Bronchial epithelial cell (primary cell): ENCODE results near the gene SRPK3. TPM values are rescaled to one million over a fixed set of nuclear protein-coding genes. Genes with fewer than 3 reads are reported as not detected.

ENCODE experiments used
- DNase-seq: peaks from one replicate; pipeline ENCODE4 v3.0.0-alpha.2; 2010; ENCODE audit warnings: low read depth
- FAIRE-seq: peaks from 2 replicates; lab custom pipeline; 2011; peaks lifted over from hg19 to GRCh38; lab: Jason Lieb, UNC
- H3K27me3 ChIP-seq: 2 replicates; pipeline ENCODE4 v1.5.1; 2011; ENCODE audit warnings: low read length; ENCODE audit not compliant: control insufficient read depth, insufficient read depth
- H3K36me3 ChIP-seq: 2 replicates; pipeline ENCODE4 v1.5.1; 2011; ENCODE audit warnings: low read length; ENCODE audit not compliant: control insufficient read depth, insufficient read depth
- H3K4me3 ChIP-seq: 2 replicates; pipeline ENCODE4 v1.5.1; 2011; ENCODE audit warnings: mild to moderate bottlenecking, low read depth, low read length, control low read depth
- total RNA-seq: library from RNA; depleted of rRNA; stranded (reverse); fragments of >200 nt; gene quantifications from 2 replicates; pipeline ENCODE4 v1.2.1, GENCODE V29; 2014
- TF ChIP-seq, protein P1 (sequence below): IDR thresholded peaks from 2 replicates; pipeline ENCODE4 v1.5.1; 2011; ENCODE audit warnings: mild to moderate bottlenecking, moderate library complexity, low read length, control low read depth, inconsistent platforms; ENCODE audit not compliant: insufficient read depth, severe bottlenecking

SRPK3 gene
- total RNA-seq, 1 donor from 2014 or later: under 0.01 TPM

DNA sequence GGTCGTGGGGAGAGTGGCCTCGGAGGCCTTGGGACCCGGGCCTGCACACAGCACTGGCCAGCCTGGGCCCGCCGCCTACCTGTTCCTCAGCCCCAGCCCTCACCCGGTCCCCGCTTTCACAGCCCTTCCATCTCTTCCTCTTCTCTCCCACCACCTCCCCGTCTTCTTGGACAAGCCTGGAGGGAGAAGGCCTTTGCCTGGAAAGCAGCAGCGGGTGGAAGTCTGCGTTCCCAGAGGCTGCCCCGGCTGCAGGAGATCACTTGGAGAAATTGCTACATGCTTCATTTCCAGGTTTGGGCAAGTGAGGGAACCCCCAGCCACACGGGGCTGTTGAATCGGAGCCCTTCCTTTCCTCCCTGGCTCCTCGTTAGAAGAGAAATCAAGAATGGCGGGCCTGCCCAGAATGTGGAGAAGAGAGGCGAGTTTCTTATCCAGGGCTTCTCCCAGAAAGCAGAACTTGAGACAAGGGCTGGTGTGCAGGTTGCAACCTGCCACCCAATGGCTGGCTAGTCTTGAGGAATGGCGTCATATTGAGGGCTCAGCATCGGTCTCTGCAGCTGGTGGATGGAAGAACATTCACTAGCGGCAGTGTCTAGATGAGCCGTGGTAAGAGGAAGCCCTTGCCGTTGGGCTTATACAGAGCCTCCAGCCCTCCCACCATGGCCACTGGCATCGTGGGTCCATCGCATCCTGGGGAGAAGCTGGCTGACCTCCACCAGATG is 50.7 kb downstream of the SRPK3 start:
- Histone ChIP-seq H3K27me3 (peaks cover 12% of the 10 kb centered on the region), H3K36me3 (no peaks in the 10 kb centered on the region), H3K4me3 (no peak overlapping the region)
- DNase-seq (peak; percentile 5), FAIRE-seq (no peak)
- TF ChIP-seq, protein P1, sequence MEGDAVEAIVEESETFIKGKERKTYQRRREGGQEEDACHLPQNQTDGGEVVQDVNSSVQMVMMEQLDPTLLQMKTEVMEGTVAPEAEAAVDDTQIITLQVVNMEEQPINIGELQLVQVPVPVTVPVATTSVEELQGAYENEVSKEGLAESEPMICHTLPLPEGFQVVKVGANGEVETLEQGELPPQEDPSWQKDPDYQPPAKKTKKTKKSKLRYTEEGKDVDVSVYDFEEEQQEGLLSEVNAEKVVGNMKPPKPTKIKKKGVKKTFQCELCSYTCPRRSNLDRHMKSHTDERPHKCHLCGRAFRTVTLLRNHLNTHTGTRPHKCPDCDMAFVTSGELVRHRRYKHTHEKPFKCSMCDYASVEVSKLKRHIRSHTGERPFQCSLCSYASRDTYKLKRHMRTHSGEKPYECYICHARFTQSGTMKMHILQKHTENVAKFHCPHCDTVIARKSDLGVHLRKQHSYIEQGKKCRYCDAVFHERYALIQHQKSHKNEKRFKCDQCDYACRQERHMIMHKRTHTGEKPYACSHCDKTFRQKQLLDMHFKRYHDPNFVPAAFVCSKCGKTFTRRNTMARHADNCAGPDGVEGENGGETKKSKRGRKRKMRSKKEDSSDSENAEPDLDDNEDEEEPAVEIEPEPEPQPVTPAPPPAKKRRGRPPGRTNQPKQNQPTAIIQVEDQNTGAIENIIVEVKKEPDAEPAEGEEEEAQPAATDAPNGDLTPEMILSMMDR: no peak

DNA sequence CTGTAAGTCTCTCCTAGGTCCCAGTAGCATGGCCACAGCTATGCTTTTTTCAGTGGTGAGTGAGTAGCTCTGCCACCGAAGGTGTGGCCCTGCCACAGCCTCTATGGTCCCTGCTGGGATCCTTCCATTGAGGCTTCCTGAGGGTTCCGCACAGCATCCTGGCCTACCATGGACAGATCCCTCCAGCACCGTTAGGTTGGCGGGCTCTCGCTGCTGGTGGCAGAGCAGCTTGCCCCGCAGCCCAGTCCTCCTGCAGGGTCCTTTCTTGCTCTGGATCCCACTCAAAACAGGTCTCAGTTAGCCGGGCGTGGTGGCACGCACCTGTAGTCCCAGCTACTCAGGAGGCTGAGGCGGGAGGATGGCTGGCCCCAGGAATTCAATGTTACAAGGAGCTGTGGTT is 51.9 kb downstream of the SRPK3 start:
- FAIRE-seq (no peak), DNase-seq (no peak)
- Histone ChIP-seq H3K4me3 (no peak overlapping the region), H3K27me3 (peaks cover 12% of the 10 kb centered on the region), H3K36me3 (no peaks in the 10 kb centered on the region)
- TF ChIP-seq, protein P1: no peak

Other genes starting within 250 kb of the SRPK3 start
- gene CCNQ, start 181.9 kb upstream of the SRPK3 start, total RNA-seq: 37.1 and 53.4 TPM in 2 replicates
- gene DUSP9, start 133.8 kb upstream of the SRPK3 start, total RNA-seq: 0.77 and 1.3 TPM in 2 replicates
- 1.5 and 2.1 TPM in 2 replicates for gene PNCK, start 107.2 kb upstream of the SRPK3 start, total RNA-seq
- 42.4 and 49.3 TPM in 2 replicates for gene SLC6A8, start 93.1 kb upstream of the SRPK3 start, total RNA-seq
- 300 and 322 TPM in 2 replicates for gene BCAP31, start 56.7 kb upstream of the SRPK3 start, total RNA-seq
- 1.7 and 1.8 TPM in 2 replicates for gene ABCD1, start 56.2 kb upstream of the SRPK3 start, total RNA-seq
- 4.5 and 5.4 TPM in 2 replicates for gene PLXNB3, start 16.8 kb upstream of the SRPK3 start, total RNA-seq
- gene IDH3G, start 13.3 kb downstream of the SRPK3 start, total RNA-seq: 26.3 and 27.7 TPM in 2 replicates
- 126 and 136 TPM in 2 replicates for gene SSR4, start 13.6 kb downstream of the SRPK3 start, total RNA-seq
- under 0.01 TPM in 2 replicates for gene PDZD4, start 49.5 kb downstream of the SRPK3 start, total RNA-seq
- gene L1CAM, start 105.1 kb downstream of the SRPK3 start, total RNA-seq: 0.26 and 1.4 TPM in 2 replicates
- not detected in 2 replicates for gene AVPR2, start 123.6 kb downstream of the SRPK3 start, total RNA-seq
- gene ARHGAP4, start 145.2 kb downstream of the SRPK3 start, total RNA-seq: 0.77 and 0.79 TPM in 2 replicates
- 56.9 and 66.8 TPM in 2 replicates for gene NAA10, start 154.0 kb downstream of the SRPK3 start, total RNA-seq
- gene RENBP, start 163.6 kb downstream of the SRPK3 start, total RNA-seq: 5.5 and 10.3 TPM in 2 replicates
- 5.5 and 7.3 TPM in 2 replicates for gene HCFC1, start 190.8 kb downstream of the SRPK3 start, total RNA-seq
- 4.0 and 5.3 TPM in 2 replicates for gene TMEM187, start 191.7 kb downstream of the SRPK3 start, total RNA-seq
- 114 and 119 TPM in 2 replicates for gene IRAK1, start 238.9 kb downstream of the SRPK3 start, total RNA-seq